ENCODE measurements around the gene HRH2. TPM values are rescaled to one million over a fixed set of nuclear protein-coding genes. Genes with fewer than 3 reads are reported as not detected.
A peak's percentile ranks its signal among the peaks of the same experiment; 100 is the strongest.

Gene HRH2
- total and polyA plus RNA-seq, 9 of the 15 experiments (the other 6 are each of a cell fraction or from before 2014, with no cell fraction given): 0.04 TPM; not detected in 8

GRCh38 chr5:175706499-175706898 is 48.6 kb downstream of the HRH2 start:
- Histone ChIP-seq H4K20me1 (replicated peaks; ENCODE audit: control insufficient read depth, insufficient read depth, low read length) (no peaks in the 10 kb centered on the region; the same call in 1 of the 2 replicates), H3K36me3 (ENCODE audit: control insufficient read depth, insufficient read depth, low read length) (no peaks in the 10 kb centered on the region), H3K27ac (ENCODE audit: extremely low read depth, low read depth, low read length) (no peak overlapping the region), H3K4me2 (ENCODE audit: insufficient read depth, low read length) (no peak overlapping the region), H3K27me3 (ENCODE audit: control insufficient read depth in 2 of 2, insufficient read depth in 2 of 2, low read length in 2 of 2) (peaks cover 2 to 43% of the 10 kb centered on the region in 2 experiments; a peak in 4 of 5 replicates), H2AFZ (ENCODE audit: low read depth, low read length) (no peak overlapping the region), H3K4me3 (no peak overlapping the region), H3K79me2 (ENCODE audit: control insufficient read depth, insufficient read depth, low read length) (no peaks in the 10 kb centered on the region), H3K9ac (ENCODE audit: insufficient read depth in 1 of 2, low read depth in 2 of 2, low read length in 2 of 2) (0 out of 4 replicates have a peak overlapping the region, but pooled peaks of 1 of the 2 experiments have one; percentile 48), H3K4me1 (replicated peaks in 1 of 2; ENCODE audit: control insufficient read depth in 2 of 2, insufficient read depth in 2 of 2, low read length in 2 of 2) (no peaks in the 10 kb centered on the region), H3K9me1 (ENCODE audit: control insufficient read depth, insufficient read depth, low read length) (no peaks in the 10 kb centered on the region), H3K9me3 (replicated peaks; ENCODE audit: control insufficient read depth, insufficient read depth, low read depth, low read length) (no peaks in the 10 kb centered on the region)
- in situ Hi-C loops (cut with MboI): no loop called here
- no peak for ATAC-seq
- CTCF ChIA-PET (ENCODE audit: low intra/inter-chr PET ratio): no interaction called here
- no TSS peak for BruUV-seq (replicated peaks)
- POLR2A ChIA-PET: interaction anchor here (0.6 kb wide), 1 partner anchor 13 kb away, joined by 3 read pairs; no protein-coding TSS in a partner anchor
- DNase-seq (ENCODE audit: extremely low read depth in 1 of 4, low spot score in 3 of 4): no peak
- no peak for FAIRE-seq
- intact Hi-C loops (cut with micrococcal nuclease): no loop called here
- 2% methylated on average over 6 of the region's 6 CpGs for WGBS (ENCODE audit: insufficient coverage, low coverage, missing lambda C conversion rate)
- TF ChIP-seq ZNF77 (CRISPR knock-in tag; IDR thresholded peaks at IDR 0.05): no peak
- no peak for TF ChIP-seq ZNF76 (CRISPR knock-in tag; IDR thresholded peaks at IDR 0.05; ENCODE audit: borderline replicate concordance)
- no peak for TF ChIP-seq PCBP2 (IDR thresholded peaks at IDR 0.05; ENCODE audit: low read depth, low read length, poor library complexity, severe bottlenecking)
- no peak for TF ChIP-seq ZNF766 (CRISPR knock-in tag; conservative IDR thresholded peaks at IDR 0.05)
- no peak for TF ChIP-seq U2AF2 (optimal IDR thresholded peaks at IDR 0.05; ENCODE audit: low read depth, low read length)
- no peak for TF ChIP-seq ZNF512 (tag; IDR thresholded peaks at IDR 0.05)
- TF ChIP-seq MCM3 (IDR thresholded peaks at IDR 0.05): no peak
- no peak for TF ChIP-seq SMARCB1 (IDR thresholded peaks at IDR 0.05; ENCODE audit: insufficient read length, low read depth)
- TF ChIP-seq ERF (CRISPR knock-in tag; IDR thresholded peaks at IDR 0.05): no peak
- no peak for TF ChIP-seq SRSF1 (IDR thresholded peaks at IDR 0.05; ENCODE audit: low read depth, low read length)
- no peak for TF ChIP-seq MAZ (CRISPR knock-in tag; conservative IDR thresholded peaks at IDR 0.05 in 1 of 2, IDR thresholded peaks at IDR 0.05 in 1 of 2)
- no peak for TF ChIP-seq STAT5A (IDR thresholded peaks at IDR 0.05; ENCODE audit: borderline replicate concordance, low read length)
- TF ChIP-seq RBM22 (IDR thresholded peaks at IDR 0.05; ENCODE audit: low read depth, low read length, poor library complexity, severe bottlenecking): no peak
- TF ChIP-seq, protein P1, sequence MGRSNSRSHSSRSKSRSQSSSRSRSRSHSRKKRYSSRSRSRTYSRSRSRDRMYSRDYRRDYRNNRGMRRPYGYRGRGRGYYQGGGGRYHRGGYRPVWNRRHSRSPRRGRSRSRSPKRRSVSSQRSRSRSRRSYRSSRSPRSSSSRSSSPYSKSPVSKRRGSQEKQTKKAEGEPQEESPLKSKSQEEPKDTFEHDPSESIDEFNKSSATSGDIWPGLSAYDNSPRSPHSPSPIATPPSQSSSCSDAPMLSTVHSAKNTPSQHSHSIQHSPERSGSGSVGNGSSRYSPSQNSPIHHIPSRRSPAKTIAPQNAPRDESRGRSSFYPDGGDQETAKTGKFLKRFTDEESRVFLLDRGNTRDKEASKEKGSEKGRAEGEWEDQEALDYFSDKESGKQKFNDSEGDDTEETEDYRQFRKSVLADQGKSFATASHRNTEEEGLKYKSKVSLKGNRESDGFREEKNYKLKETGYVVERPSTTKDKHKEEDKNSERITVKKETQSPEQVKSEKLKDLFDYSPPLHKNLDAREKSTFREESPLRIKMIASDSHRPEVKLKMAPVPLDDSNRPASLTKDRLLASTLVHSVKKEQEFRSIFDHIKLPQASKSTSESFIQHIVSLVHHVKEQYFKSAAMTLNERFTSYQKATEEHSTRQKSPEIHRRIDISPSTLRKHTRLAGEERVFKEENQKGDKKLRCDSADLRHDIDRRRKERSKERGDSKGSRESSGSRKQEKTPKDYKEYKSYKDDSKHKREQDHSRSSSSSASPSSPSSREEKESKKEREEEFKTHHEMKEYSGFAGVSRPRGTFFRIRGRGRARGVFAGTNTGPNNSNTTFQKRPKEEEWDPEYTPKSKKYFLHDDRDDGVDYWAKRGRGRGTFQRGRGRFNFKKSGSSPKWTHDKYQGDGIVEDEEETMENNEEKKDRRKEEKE (IDR thresholded peaks at IDR 0.05; ENCODE audit: borderline replicate concordance in 1 of 2, control insufficient read depth in 1 of 2, low read depth in 2 of 2, low read length in 1 of 2): no peak
- TF ChIP-seq NRF1 (conservative IDR thresholded peaks at IDR 0.05 in 1 of 2, IDR thresholded peaks at IDR 0.05 in 1 of 2): no peak
